Endothelial cell of umbilical vein (primary cell): ENCODE results near the gene OR2B2. TPM values are rescaled to one million over a fixed set of nuclear protein-coding genes. Genes with fewer than 3 reads are reported as not detected.

Source experiments
- BruUV-seq: library from RNA; stranded (reverse); fragments of 400-500 nt; replicated peaks from 2 replicates; lab custom pipeline; 2021; lab: Mats Ljungman, UMichigan
- CTCF ChIA-PET: fragments of 300-600, 350-600 bp; sonication (Branson Sonifier 250); formaldehyde crosslinking; loops from one replicate; lab custom pipeline; 2021; ENCODE audit warnings: antibody characterized with exemption, inconsistent platforms; lab: Charles Lee
- POLR2A ChIA-PET: fragments of 300-600, 350-600 bp; sonication (Branson Sonifier 250); formaldehyde crosslinking; loops from one replicate; lab custom pipeline; 2021; ENCODE audit warnings: antibody characterized with exemption, inconsistent platforms; lab: Charles Lee
- DNase-seq: peaks from one replicate; pipeline ENCODE4 v3.0.0-alpha.2; 2011; ENCODE audit warnings: low read depth, low spot score
- FAIRE-seq: peaks from 2 replicates; lab custom pipeline; 2011; peaks lifted over from hg19 to GRCh38; lab: Jason Lieb, UNC
- H2AFZ ChIP-seq: 2 replicates; pipeline ENCODE4 v1.6.0; 2012; ENCODE audit warnings: low read depth, low read length, control low read depth, inconsistent platforms
- H3K27ac ChIP-seq: 2 replicates; pipeline ENCODE4 v1.5.1; 2011; ENCODE audit warnings: low read depth, mild to moderate bottlenecking, control low read depth, low read length, moderate library complexity; ENCODE audit not compliant: insufficient read depth
- H3K27me3 ChIP-seq, 2 experiments: 2 replicates each; pipeline versions ENCODE4 v1.6.0 to v1.6.1; 2011; ENCODE audit warnings: low read length in 2 of 2, mixed read lengths in 1 of 2; ENCODE audit not compliant: control insufficient read depth in 2 of 2, insufficient read depth in 2 of 2
- H3K36me3 ChIP-seq, 2 experiments: 2 replicates in 1 of 2; 3 replicates in 1 of 2; pipeline ENCODE4 v1.5.1; 2011; ENCODE audit warnings: low read length in 2 of 2, mild to moderate bottlenecking in 1 of 2, moderate library complexity in 1 of 2; ENCODE audit not compliant: control insufficient read depth in 2 of 2, insufficient read depth in 2 of 2; ENCODE audit errors: extremely low read depth in 1 of 2
- H3K4me1 ChIP-seq: 3 replicates; pipeline ENCODE4 v1.5.1; 2011; ENCODE audit warnings: mild to moderate bottlenecking, low read length; ENCODE audit not compliant: control insufficient read depth, insufficient read depth; ENCODE audit errors: extremely low read depth
- H3K4me2 ChIP-seq: 2 replicates; pipeline ENCODE4 v1.6.1; 2011; ENCODE audit warnings: low read length, control low read depth, mixed read lengths; ENCODE audit not compliant: insufficient read depth
- H3K4me3 ChIP-seq, 3 experiments: fragments of 200-600 bp in 1 of 3; sonication (generic), shearing (Covaris generic) in 1 of 3; replicated peaks in 1 of 3; 2 replicates each; pipeline ENCODE4 v1.5.1; 2011 to 2016; ENCODE audit warnings: control low read depth in 3 of 3, low read length in 3 of 3, mild to moderate bottlenecking in 2 of 3, inconsistent platforms in 1 of 3, low read depth in 1 of 3, moderate library complexity in 1 of 3; ENCODE audit not compliant: insufficient read depth in 1 of 3
- H3K79me2 ChIP-seq: 2 replicates; pipeline ENCODE4 v1.6.0; 2012; ENCODE audit warnings: low read length, inconsistent platforms; ENCODE audit not compliant: control insufficient read depth, insufficient read depth
- H3K9ac ChIP-seq: replicated peaks from 2 replicates; pipeline ENCODE3; 2011; ENCODE audit warnings: low read length, control low read depth; ENCODE audit not compliant: insufficient read depth; ENCODE audit errors: extremely low read depth
- H3K9me1 ChIP-seq: replicated peaks from 3 replicates; pipeline ENCODE4 v1.6.0; 2011; ENCODE audit warnings: mild to moderate bottlenecking, low read length; ENCODE audit not compliant: control insufficient read depth, insufficient read depth; ENCODE audit errors: extremely low read depth
- H3K9me3 ChIP-seq: replicated peaks from 2 replicates; pipeline ENCODE4 v1.5.1; 2012; ENCODE audit warnings: low read length, inconsistent platforms; ENCODE audit not compliant: control insufficient read depth, insufficient read depth
- H4K20me1 ChIP-seq: replicated peaks from 2 replicates; pipeline ENCODE3; 2011; ENCODE audit warnings: mild to moderate bottlenecking, low read length; ENCODE audit not compliant: control insufficient read depth, insufficient read depth; ENCODE audit errors: extremely low read depth
- CTCF ChIP-seq, 2 donors: IDR thresholded peaks; 1 replicate in 1 of 2; 2 replicates in 1 of 2; pipeline ENCODE4 v1.5.1; 2011; ENCODE audit warnings: low read length in 2 of 2, mild to moderate bottlenecking in 2 of 2, moderate library complexity in 2 of 2, control low read depth in 1 of 2, inconsistent platforms in 1 of 2, low read depth in 1 of 2; ENCODE audit not compliant: insufficient read depth in 1 of 2; ENCODE audit errors: extremely low read depth in 1 of 2
- EZH2 ChIP-seq: IDR thresholded peaks from 2 replicates; pipeline ENCODE4 v1.6.1; 2012; ENCODE audit warnings: borderline replicate concordance, low read depth, mild to moderate bottlenecking, moderate library complexity, low read length, inconsistent platforms; ENCODE audit not compliant: severe bottlenecking
- FOS ChIP-seq: IDR thresholded peaks from 2 replicates; pipeline ENCODE4 v1.6.1; 2011; ENCODE audit warnings: mild to moderate bottlenecking, low read length, moderate library complexity, borderline replicate concordance; ENCODE audit not compliant: insufficient read depth
- GATA2 ChIP-seq: IDR thresholded peaks from 2 replicates; pipeline ENCODE4 v1.7.0; 2011; ENCODE audit warnings: low read depth, mild to moderate bottlenecking, moderate library complexity, mixed read lengths, low read length; ENCODE audit not compliant: insufficient read length, insufficient read depth
- JUN ChIP-seq: IDR thresholded peaks from 2 replicates; pipeline ENCODE4 v1.6.1; 2011; ENCODE audit warnings: borderline replicate concordance, low read depth; ENCODE audit not compliant: insufficient read length, insufficient read depth
- MAX ChIP-seq: IDR thresholded peaks from 2 replicates; pipeline ENCODE4 v1.6.1; 2011; ENCODE audit not compliant: insufficient read depth, insufficient read length
- MYC ChIP-seq: IDR thresholded peaks from one replicate; pipeline ENCODE4 v1.6.1; 2011; ENCODE audit warnings: mild to moderate bottlenecking, low read depth, low read length
- POLR2A ChIP-seq: IDR thresholded peaks from 2 replicates; pipeline ENCODE4 v1.6.1; 2012; ENCODE audit warnings: low read depth, mild to moderate bottlenecking, control low read depth, low read length
- POLR2AphosphoS5 ChIP-seq: IDR thresholded peaks from 2 replicates; pipeline ENCODE4 v1.6.1; 2012; ENCODE audit warnings: low read depth, mild to moderate bottlenecking, control low read depth, low read length, moderate library complexity; ENCODE audit not compliant: insufficient read depth
- dilution Hi-C: fragments of 300-500 bp; cut with MboI; formaldehyde crosslinking; loops from one replicate; pipeline ENCODE4 v1.15.0; 2019; ENCODE audit warnings: low sequenced_read_pairs; ENCODE audit not compliant: extremely low pct_ligation_motif_present
- intact Hi-C: fragments of 100-400 bp; cut with micrococcal nuclease; formaldehyde crosslinking; loops from one replicate; pipeline ENCODE4 v1.10.0; 2022
- polyA plus RNA-seq, 4 experiments: library from polyadenylated mRNA; depleted of rRNA in 3 of 4; stranded (reverse) in 3 of 4; unstranded in 1 of 4; fragments of >200 nt; gene quantifications; 2 replicates each; pipeline versions ENCODE4 v1.2.1 to v1.2.3, GENCODE V29; 2011 to 2012; ENCODE audit warnings: missing spikeins in 1 of 4
- total RNA-seq: library from RNA; stranded (reverse); gene quantifications from 2 replicates; pipeline ENCODE4 v1.2.3, GENCODE V29; 2021

Gene OR2B2
- total and polyA plus RNA-seq, 2 donors (not counting 3 experiments of a cell fraction or from before 2014, with no cell fraction given) = not detected

GRCh38 chr6:27892649-27893058 is 19.5 kb downstream of the OR2B2 start:
- dilution Hi-C loops = loop anchor here (5.0 kb wide), 1 partner anchor 70 kb away; a partner anchor contains a TSS
- H3K27ac ChIP-seq = peak overlapping the region; percentile 82
- peak overlapping the region; percentile 42 to 98 (median 50) for H3K4me3 ChIP-seq
- DNase-seq (no peak), FAIRE-seq (no peak)
- no peaks in the 10 kb centered on the region for H3K79me2 ChIP-seq
- CTCF ChIA-PET = interaction anchor here (0.9 to 6.3 kb wide), 17 partner anchors 9 to 1866 kb away, joined by 3 to 210 read pairs (median 19); a partner anchor contains a TSS
- H3K9me1 ChIP-seq = no peaks in the 10 kb centered on the region
- peak overlapping the region; percentile 89 for H3K9ac ChIP-seq
- H3K4me1 ChIP-seq = peaks cover 22% of the 10 kb centered on the region
- BruUV-seq = TSS peak; percentile 97
- no peaks in the 10 kb centered on the region for H3K27me3 ChIP-seq
- H3K36me3 ChIP-seq = no peaks in the 10 kb centered on the region
- intact Hi-C loops = loop anchor here (1.0 to 10.0 kb wide), 7 partner anchors 19 to 1860 kb away; partner anchors contain the start of gene ABT1
- TF ChIP-seq POLR2A (no peak), CTCF (IDR thresholded peaks at IDR 0.05; ENCODE audit: extremely low read depth in 1 of 2, insufficient read depth in 1 of 2, low read depth in 1 of 2, low read length in 2 of 2) (no peak), MYC (no peak), JUN (no peak), POLR2AphosphoS5 (no peak), EZH2 (no peak), MAX (no peak), GATA2 (no peak), FOS (no peak)
- no peak overlapping the region for H2AFZ ChIP-seq
- peak overlapping the region; percentile 87 for H3K4me2 ChIP-seq
- H4K20me1 ChIP-seq = no peaks in the 10 kb centered on the region
- POLR2A ChIA-PET = interaction anchor here (0.7 to 5.8 kb wide), 24 partner anchors 10 to 1872 kb away, joined by 3 to 130 read pairs (median 5); a partner anchor contains a TSS
- no peaks in the 10 kb centered on the region for H3K9me3 ChIP-seq
